GM18867 (cell line): Measurements from ENCODE around the gene NFKB1.
"Not testable (repeated sequence)": the region's sequence is repeated elsewhere in the genome, so short reads cannot be mapped to it uniquely, and the experiment has no call there.

Source experiments
- ATAC-seq: cut with Tn5 transposase; IDR thresholded peaks from one replicate; pipeline ENCODE4 v1.9.1; 2021; ENCODE audit warnings: mild to moderate bottlenecking, moderate library complexity; ENCODE audit not compliant: unreplicated experiment

Gene NFKB1

GRCh38 chr4:102593147-102593546 is 92.0 kb downstream of the NFKB1 start:
- ATAC-seq: no peak

GRCh38 chr4:102594000-102594399 is 92.8 kb downstream of the NFKB1 start:
- no peak for ATAC-seq

GRCh38 chr4:102596532-102596931 is 95.4 kb downstream of the NFKB1 start:
- ATAC-seq: no peak

- peak; percentile 76 for ATAC-seq
Measured at GRCh38 chr4:102598086-102598761, 97.1 kb downstream of the NFKB1 start.

- peak; percentile 74 for ATAC-seq
Measured at GRCh38 chr4:102598762-102599374, 97.7 kb downstream of the NFKB1 start.

- peak; percentile 18 for ATAC-seq
Measured at GRCh38 chr4:102599455-102599854, 98.3 kb downstream of the NFKB1 start.

GRCh38 chr4:102599886-102600285 is 98.7 kb downstream of the NFKB1 start:
- ATAC-seq: no peak

- no peak for ATAC-seq
Measured at GRCh38 chr4:102600689-102601088, 99.5 kb downstream of the NFKB1 start.

GRCh38 chr4:102601586-102602227 is 100.5 kb downstream of the NFKB1 start:
- no peak for ATAC-seq

- ATAC-seq: no peak
Measured at GRCh38 chr4:102604222-102604940, 103.2 kb downstream of the NFKB1 start.

GRCh38 chr4:102606261-102606660 is 105.1 kb downstream of the NFKB1 start:
- ATAC-seq: no peak

GRCh38 chr4:102606846-102607450 is 105.8 kb downstream of the NFKB1 start:
- no peak for ATAC-seq

GRCh38 chr4:102608190-102608589 is 107.0 kb downstream of the NFKB1 start:
- ATAC-seq: no peak

- ATAC-seq: no peak
Measured at GRCh38 chr4:102610007-102610406, 108.8 kb downstream of the NFKB1 start.

GRCh38 chr4:102610476-102610875 is 109.3 kb downstream of the NFKB1 start:
- ATAC-seq: no peak

GRCh38 chr4:102612210-102612609 is 111.1 kb downstream of the NFKB1 start:
- ATAC-seq: no peak

- no peak for ATAC-seq
Measured at GRCh38 chr4:102612824-102613366, 111.7 kb downstream of the NFKB1 start.

- no peak for ATAC-seq
Measured at GRCh38 chr4:102614801-102615200, 113.6 kb downstream of the NFKB1 start.

- no peak for ATAC-seq
Measured at GRCh38 chr4:102616636-102617035, 115.5 kb downstream of the NFKB1 start.

- not testable (repeated sequence) for ATAC-seq
Measured at GRCh38 chr4:102619021-102619420, 117.9 kb downstream of the NFKB1 start.
